Spleen (tissue), 7 donors: Measurements from ENCODE around the gene CABCOCO1.

Experiments
- POLR2A ChIP-seq, 3 donors: fragments of 450-650 bp; IDR thresholded peaks; one replicate each; pipeline ENCODE4 v1.5.1; 2017; ENCODE audit warnings: antibody characterized with exemption in 3 of 3, mild to moderate bottlenecking in 1 of 3
- TF ChIP-seq, protein P1 (sequence below), 11 experiments: fragments of 200-600 bp in 7 of 11; fragments of 450-650 bp in 4 of 11; sonication (generic) in 4 of 11; IDR thresholded peaks in 8 of 11; conservative IDR thresholded peaks in 3 of 11; 1 replicate in 7 of 11; 2 replicates in 4 of 11; pipeline versions ENCODE4 v1.4.0 to v1.8.0; 2016 to 2021; ENCODE audit warnings: antibody characterized with exemption in 11 of 11, inconsistent platforms in 4 of 11, mild to moderate bottlenecking in 1 of 11
- donor health status: DM: no; HTN: no; CAD: no; lungs with moderate emphysema.
- donor health status: DM: no; HTN: no; CAD: no.
- donor health status: DM: no; HTN: no; CAD: no.

DNA sequence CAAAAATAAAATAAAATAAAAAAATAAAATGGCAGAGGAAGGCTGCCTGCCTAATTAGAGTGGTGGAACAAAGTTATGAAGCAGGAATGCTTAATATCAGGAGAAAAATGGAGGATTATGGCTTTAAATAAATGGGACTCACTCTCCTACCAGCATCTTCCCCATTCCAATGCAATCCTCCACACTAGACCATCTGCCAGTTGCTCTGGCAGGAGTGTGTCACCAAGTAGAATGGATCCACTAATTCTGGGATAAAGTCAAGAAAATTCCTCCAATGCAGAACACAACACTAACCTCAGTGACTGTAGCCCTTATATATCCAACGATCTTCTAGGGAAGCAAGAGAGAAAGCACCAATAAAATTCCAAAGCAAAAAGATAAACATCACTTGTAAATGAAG, 126.3 kb downstream of the CABCOCO1 start:
- TF ChIP-seq, protein P1, sequence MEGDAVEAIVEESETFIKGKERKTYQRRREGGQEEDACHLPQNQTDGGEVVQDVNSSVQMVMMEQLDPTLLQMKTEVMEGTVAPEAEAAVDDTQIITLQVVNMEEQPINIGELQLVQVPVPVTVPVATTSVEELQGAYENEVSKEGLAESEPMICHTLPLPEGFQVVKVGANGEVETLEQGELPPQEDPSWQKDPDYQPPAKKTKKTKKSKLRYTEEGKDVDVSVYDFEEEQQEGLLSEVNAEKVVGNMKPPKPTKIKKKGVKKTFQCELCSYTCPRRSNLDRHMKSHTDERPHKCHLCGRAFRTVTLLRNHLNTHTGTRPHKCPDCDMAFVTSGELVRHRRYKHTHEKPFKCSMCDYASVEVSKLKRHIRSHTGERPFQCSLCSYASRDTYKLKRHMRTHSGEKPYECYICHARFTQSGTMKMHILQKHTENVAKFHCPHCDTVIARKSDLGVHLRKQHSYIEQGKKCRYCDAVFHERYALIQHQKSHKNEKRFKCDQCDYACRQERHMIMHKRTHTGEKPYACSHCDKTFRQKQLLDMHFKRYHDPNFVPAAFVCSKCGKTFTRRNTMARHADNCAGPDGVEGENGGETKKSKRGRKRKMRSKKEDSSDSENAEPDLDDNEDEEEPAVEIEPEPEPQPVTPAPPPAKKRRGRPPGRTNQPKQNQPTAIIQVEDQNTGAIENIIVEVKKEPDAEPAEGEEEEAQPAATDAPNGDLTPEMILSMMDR (IDR thresholded peaks at IDR 0.05 in 8 of 11, conservative IDR thresholded peaks at IDR 0.05 in 3 of 11), result no peak
- no peak for TF ChIP-seq POLR2A (IDR thresholded peaks at IDR 0.05)
